C4-2B (cell line): ENCODE results near the gene HLA-C.

ENCODE experiments used
- CTCF ChIP-seq: fragments of 450-650 bp; conservative IDR thresholded peaks from 2 replicates; pipeline ENCODE4 v1.5.1; 2017; ENCODE audit warnings: mild to moderate bottlenecking
- ZFX ChIP-seq: fragments of 450-650 bp; IDR thresholded peaks from 2 replicates; pipeline ENCODE4 v1.6.1; 2017

GRCh38 chr6:31287619-31288018, 15.7 kb upstream of the HLA-C start:
- TF ChIP-seq CTCF (no peak), ZFX (no peak)
